Muscle of leg (tissue), 11 donors: Measurements from ENCODE around the gene MBNL2. TPM values are rescaled to one million over a fixed set of nuclear protein-coding genes. Genes with fewer than 3 reads are reported as not detected.

Experiments
- DNase-seq: peaks from one replicate; pipeline ENCODE4 v3.0.0; 2013
- H3K27ac ChIP-seq: one replicate; pipeline ENCODE4 v1.5.1; 2013; ENCODE audit warnings: mild to moderate bottlenecking, low read length, control low read depth
- H3K27me3 ChIP-seq: one replicate; pipeline ENCODE4 v1.6.1; 2013; ENCODE audit warnings: low read length; ENCODE audit not compliant: control insufficient read depth, insufficient read depth
- H3K36me3 ChIP-seq: one replicate; pipeline ENCODE4 v1.6.1; 2013; ENCODE audit warnings: low read length; ENCODE audit not compliant: control insufficient read depth, insufficient read depth
- H3K4me1 ChIP-seq: one replicate; pipeline ENCODE4 v1.6.1; 2013; ENCODE audit warnings: low read length; ENCODE audit not compliant: control insufficient read depth, insufficient read depth
- H3K4me3 ChIP-seq: one replicate; pipeline ENCODE4 v1.5.1; 2013; ENCODE audit warnings: low read length, control low read depth
- H3K9me3 ChIP-seq: replicated peaks from 2 replicates; pipeline ENCODE4 v1.6.1; 2013; ENCODE audit warnings: low read depth, low read length; ENCODE audit not compliant: control insufficient read depth
- WGBS: methylation state at CpG from one replicate; pipeline ENCODE4 v1.1.5; 2013; ENCODE audit warnings: missing lambda C conversion rate; ENCODE audit not compliant: insufficient coverage; 5-methylcytosine and 5-hydroxymethylcytosine counted together
- polyA plus RNA-seq, 8 donors: library from polyadenylated mRNA; unstranded; fragments of 120-200 nt; gene quantifications; one replicate each; pipeline versions ENCODE4 v1.2.1 to v1.2.3, GENCODE V29; 2013; ENCODE audit warnings: inconsistent platforms in 1 of 8, low replicate concordance in 1 of 8; ENCODE audit not compliant: insufficient read length in 8 of 8, insufficient read depth in 1 of 8
- total RNA-seq: library from RNA; stranded (reverse); fragments of 120-200 nt; gene quantifications from one replicate; pipeline ENCODE4 v1.2.4, GENCODE V29; 2013

Gene MBNL2
- total and polyA plus RNA-seq, 9 donors = 20.1 to 37.0 (median 26.8) TPM

GRCh38 chr13:97385146-97385545 lies 163.0 kb downstream of the MBNL2 start:
- no peak overlapping the region for H3K27ac ChIP-seq
- H3K36me3 ChIP-seq = peaks cover 24% of the 10 kb centered on the region
- no peak overlapping the region for H3K4me3 ChIP-seq
- no peaks in the 10 kb centered on the region for H3K27me3 ChIP-seq
- H3K4me1 ChIP-seq = no peaks in the 10 kb centered on the region
- no peaks in the 10 kb centered on the region for H3K9me3 ChIP-seq
- no peak for DNase-seq

DNA sequence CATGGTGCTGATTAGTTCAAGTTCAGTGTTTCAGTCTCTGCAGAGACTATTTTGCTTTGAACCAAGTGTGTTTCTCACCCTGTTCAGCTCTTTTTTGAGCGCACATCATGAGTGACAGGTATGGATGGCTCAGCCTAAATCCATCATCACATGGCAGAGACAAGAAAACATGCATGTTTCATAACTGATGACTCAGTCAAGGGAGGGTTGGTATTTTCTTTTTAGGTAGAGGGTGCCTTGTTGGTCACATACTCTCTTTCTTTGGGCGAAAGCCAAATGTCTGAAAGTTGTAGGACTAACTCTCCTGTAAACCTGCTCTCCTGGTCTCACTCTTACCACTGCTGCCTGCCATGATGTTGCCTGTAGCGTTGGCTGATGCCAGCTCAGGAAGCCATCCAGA lies 163.7 kb downstream of the MBNL2 start:
- H3K27me3 ChIP-seq = no peaks in the 10 kb centered on the region
- no peak overlapping the region for H3K27ac ChIP-seq
- H3K9me3 ChIP-seq = no peaks in the 10 kb centered on the region
- H3K4me1 ChIP-seq = no peaks in the 10 kb centered on the region
- H3K4me3 ChIP-seq = no peak overlapping the region
- peaks cover 24% of the 10 kb centered on the region for H3K36me3 ChIP-seq
- 100% methylated on average over 1 of the region's 3 CpGs for WGBS
- DNase-seq = no peak

DNA sequence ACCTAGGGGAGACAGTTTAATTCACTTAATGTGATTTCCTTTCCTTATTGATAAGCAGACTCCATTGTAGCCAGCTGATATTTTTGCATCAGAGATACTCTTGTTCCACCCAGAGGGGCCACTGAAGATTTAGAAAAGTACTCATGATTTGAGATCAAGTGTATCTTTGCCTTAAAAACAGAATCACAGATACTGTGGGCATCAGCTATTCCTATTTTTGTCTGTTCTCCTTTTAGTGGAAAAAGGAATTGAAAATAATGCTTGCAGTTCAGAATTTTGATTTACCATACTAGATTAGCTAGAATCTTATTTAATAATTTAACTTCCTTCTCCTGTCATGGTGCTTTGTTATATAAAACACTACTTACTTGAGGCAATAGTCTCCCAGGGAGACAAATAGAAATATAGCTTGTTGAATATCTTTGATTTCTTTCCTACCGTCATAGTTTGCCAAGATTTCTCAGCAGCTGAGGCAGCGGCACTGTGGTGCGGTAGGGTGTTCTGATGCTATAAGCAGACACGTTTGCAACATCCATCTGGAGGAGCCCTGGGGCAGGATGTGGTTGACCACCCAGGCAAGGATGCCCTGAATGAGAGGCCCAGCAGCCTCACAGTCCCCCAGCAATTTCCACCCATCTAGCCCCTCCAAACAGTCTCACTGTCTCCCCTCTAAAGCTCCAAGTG lies 164.8 kb downstream of the MBNL2 start:
- DNase-seq = peak; percentile 48
- 64% methylated on average over 4 of the region's 4 CpGs for WGBS
- Histone ChIP-seq H3K36me3 (peaks cover 24% of the 10 kb centered on the region), H3K27me3 (no peaks in the 10 kb centered on the region), H3K9me3 (no peaks in the 10 kb centered on the region), H3K27ac (peak overlapping the region; percentile 33), H3K4me3 (no peak overlapping the region), H3K4me1 (no peaks in the 10 kb centered on the region)

GRCh38 chr13:97387485-97387839 lies 165.3 kb downstream of the MBNL2 start:
- Histone ChIP-seq H3K36me3 (peaks cover 20% of the 10 kb centered on the region), H3K9me3 (no peaks in the 10 kb centered on the region), H3K27ac (peak overlapping the region; percentile 44), H3K27me3 (no peaks in the 10 kb centered on the region), H3K4me1 (no peaks in the 10 kb centered on the region), H3K4me3 (no peak overlapping the region)
- 96% methylated on average over 4 of the region's 5 CpGs for WGBS
- DNase-seq = peak; percentile 36

DNA sequence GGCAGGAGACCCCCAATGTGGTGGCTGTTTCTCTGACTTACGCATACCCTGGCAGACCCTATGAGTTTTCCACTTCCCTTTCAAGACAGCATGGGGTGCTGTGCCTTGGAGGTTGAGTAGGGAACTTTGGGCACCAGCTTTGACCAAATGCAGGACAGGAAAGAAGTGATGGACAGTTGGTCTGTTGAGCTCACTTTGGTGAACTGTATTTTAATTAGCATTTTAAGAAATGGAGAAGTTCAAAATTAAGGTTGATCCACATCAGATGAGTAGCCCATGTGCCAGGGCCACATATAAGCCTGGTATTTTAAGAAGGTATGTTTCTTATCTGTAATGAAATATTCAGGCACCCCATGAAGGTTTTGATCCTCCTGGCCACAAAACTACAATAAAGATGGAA lies 165.8 kb downstream of the MBNL2 start:
- WGBS = no CpG with 5 or more reads among the region's 1 CpG
- Histone ChIP-seq H3K4me3 (no peak overlapping the region), H3K36me3 (peaks cover 15% of the 10 kb centered on the region), H3K4me1 (no peaks in the 10 kb centered on the region), H3K27ac (peak overlapping the region; percentile 44), H3K9me3 (no peaks in the 10 kb centered on the region), H3K27me3 (no peaks in the 10 kb centered on the region)
- DNase-seq = no peak

GRCh38 chr13:97388373-97388772 lies 166.2 kb downstream of the MBNL2 start:
- Histone ChIP-seq H3K36me3 (peaks cover 14% of the 10 kb centered on the region), H3K4me1 (no peaks in the 10 kb centered on the region), H3K27ac (no peak overlapping the region), H3K9me3 (no peaks in the 10 kb centered on the region), H3K4me3 (no peak overlapping the region), H3K27me3 (no peaks in the 10 kb centered on the region)
- no CpG with 5 or more reads among the region's 3 CpGs for WGBS
- DNase-seq = no peak

GRCh38 chr13:97390941-97391600 lies 168.9 kb downstream of the MBNL2 start:
- WGBS = no CpG with 5 or more reads among the region's 3 CpGs
- H3K27ac ChIP-seq = no peak overlapping the region
- DNase-seq = no peak
- H3K9me3 ChIP-seq = no peaks in the 10 kb centered on the region
- H3K4me1 ChIP-seq = no peaks in the 10 kb centered on the region
- peaks cover 8% of the 10 kb centered on the region for H3K36me3 ChIP-seq
- H3K27me3 ChIP-seq = no peaks in the 10 kb centered on the region
- no peak overlapping the region for H3K4me3 ChIP-seq

DNA sequence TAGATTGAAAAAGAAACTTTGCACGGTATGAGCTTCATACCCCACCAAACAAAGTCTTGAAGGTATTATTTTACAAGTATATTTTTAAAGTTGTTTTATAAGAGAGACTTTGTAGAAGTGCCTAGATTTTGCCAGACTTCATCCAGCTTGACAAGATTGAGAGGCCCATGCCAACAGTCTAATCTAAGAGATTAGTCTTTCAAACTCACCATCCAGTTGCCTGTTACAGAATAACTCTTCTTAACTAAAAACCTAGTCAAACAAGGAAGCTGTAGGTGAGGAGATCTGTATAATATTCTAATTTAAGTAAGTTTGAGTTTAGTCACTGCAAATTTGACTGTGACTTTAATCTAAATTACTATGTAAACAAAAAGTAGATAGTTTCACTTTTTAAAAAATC lies 169.9 kb downstream of the MBNL2 start:
- Histone ChIP-seq H3K27ac (no peak overlapping the region), H3K27me3 (no peaks in the 10 kb centered on the region), H3K9me3 (no peaks in the 10 kb centered on the region), H3K4me3 (no peak overlapping the region), H3K4me1 (no peaks in the 10 kb centered on the region), H3K36me3 (peaks cover 8% of the 10 kb centered on the region)
- no CpG with 5 or more reads among the region's 1 CpG for WGBS
- DNase-seq = no peak

GRCh38 chr13:97394542-97394941 lies 172.4 kb downstream of the MBNL2 start:
- H3K4me3 ChIP-seq = no peak overlapping the region
- no peaks in the 10 kb centered on the region for H3K4me1 ChIP-seq
- H3K36me3 ChIP-seq = no peaks in the 10 kb centered on the region
- DNase-seq = no peak
- H3K27ac ChIP-seq = no peak overlapping the region
- H3K27me3 ChIP-seq = no peaks in the 10 kb centered on the region
- no peaks in the 10 kb centered on the region for H3K9me3 ChIP-seq

DNA sequence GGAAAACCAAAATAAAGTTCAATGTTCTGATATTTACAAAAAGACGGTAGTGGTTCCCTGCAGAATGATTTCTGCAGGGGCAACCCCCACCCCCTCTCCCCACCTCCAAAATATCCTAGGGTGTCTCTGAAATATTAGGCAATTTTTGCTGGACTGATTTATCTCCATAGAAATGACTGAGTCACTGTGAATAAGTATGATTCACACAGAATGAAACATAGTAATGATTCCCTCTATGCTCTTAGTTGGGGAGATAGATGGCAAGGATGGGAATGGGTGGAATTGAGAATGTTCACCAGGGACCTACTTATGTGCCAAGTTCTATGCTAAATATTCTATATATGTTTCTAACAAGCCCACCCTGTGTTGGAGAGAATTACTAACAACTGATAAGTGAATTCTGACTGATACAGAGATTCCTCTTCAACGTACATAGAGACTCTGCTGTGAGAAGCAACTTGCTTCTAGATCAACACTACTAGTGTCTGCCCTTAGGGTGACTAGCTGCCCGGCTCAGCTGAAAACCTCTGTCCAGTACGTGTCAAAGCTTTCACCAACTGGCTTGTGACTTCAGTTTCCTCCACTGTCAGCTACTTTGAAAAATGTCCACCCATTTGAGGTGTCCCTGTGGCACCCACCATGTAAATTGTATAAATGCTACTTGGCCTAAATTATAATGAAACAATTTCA lies 173.5 kb downstream of the MBNL2 start:
- no peak for DNase-seq
- Histone ChIP-seq H3K4me3 (no peak overlapping the region), H3K27ac (no peak overlapping the region), H3K36me3 (no peaks in the 10 kb centered on the region), H3K4me1 (no peaks in the 10 kb centered on the region), H3K9me3 (no peaks in the 10 kb centered on the region), H3K27me3 (no peaks in the 10 kb centered on the region)
- WGBS = 90% methylated on average over 2 of the region's 4 CpGs
